K562 (cell line): ENCODE measurements around the gene B4GALT7. TPM values are rescaled to one million over a fixed set of nuclear protein-coding genes. Genes with fewer than 3 reads are reported as not detected.

Source experiments
- BRD4 ChIP-seq: fragments of 200-600 bp; sonication (generic); IDR thresholded peaks from 2 replicates; pipeline ENCODE4 v1.6.1; 2017; ENCODE audit warnings: inconsistent platforms
- DDX20 ChIP-seq: fragments of 450-650 bp; IDR thresholded peaks from 2 replicates; pipeline ENCODE4 v1.6.1; 2016; ENCODE audit warnings: missing genetic modification characterization, low read depth, mild to moderate bottlenecking, missing compliant biosample characterization, moderate library complexity
- FOXP1 ChIP-seq: sonication (generic); formaldehyde crosslinking; IDR thresholded peaks from 2 replicates; pipeline ENCODE4 v1.8.0; 2022; ENCODE audit warnings: mild to moderate bottlenecking, missing genetic modification reagents
- KLF10 ChIP-seq: fragments of 250-450 bp; sonication (Bioruptor Pico); IDR thresholded peaks from 2 replicates; pipeline ENCODE4 v1.6.1; 2021; ENCODE audit warnings: matching md5 sums
- MYC ChIP-seq, 2 experiments: fragments of 250-450 bp in 1 of 2; sonication (Bioruptor Pico) in 1 of 2; IDR thresholded peaks; 2 replicates each; pipeline versions ENCODE4 v1.5.1 to v1.6.1; 2012 to 2021; ENCODE audit warnings: low read depth in 2 of 2, borderline replicate concordance in 1 of 2, improper control_type of control experiment in 1 of 2, low read length in 1 of 2, mild to moderate bottlenecking in 1 of 2, moderate library complexity in 1 of 2
- MYNN ChIP-seq, 2 experiments: sonication (generic); formaldehyde crosslinking in 1 of 2; IDR thresholded peaks; 2 replicates each; pipeline versions ENCODE4 v1.5.0 to v1.6.1; 2016 to 2020; ENCODE audit warnings: antibody characterized with exemption in 1 of 2, missing genetic modification reagents in 1 of 2
- POLR2A ChIP-seq: fragments of 450-650 bp; conservative IDR thresholded peaks from 2 replicates; pipeline ENCODE4 v1.6.1; 2016
- PTRF ChIP-seq: fragments of 450-650 bp; IDR thresholded peaks from 2 replicates; pipeline ENCODE4 v1.6.1; 2016; ENCODE audit warnings: mild to moderate bottlenecking, missing genetic modification characterization, missing compliant biosample characterization
- TEAD1 ChIP-seq, 2 experiments: fragments of 450-650 bp in 1 of 2; sonication (generic) in 1 of 2; formaldehyde crosslinking; IDR thresholded peaks; 2 replicates each; pipeline versions ENCODE4 v1.4.0 to v1.8.0; 2020 to 2022; ENCODE audit warnings: mild to moderate bottlenecking in 2 of 2, missing genetic modification reagents in 1 of 2
- ZKSCAN1 ChIP-seq: fragments of 150-350 bp; IDR thresholded peaks from 2 replicates; pipeline ENCODE4 v1.6.1; 2016; ENCODE audit warnings: low read depth, low read length
- ZNF253 ChIP-seq: fragments of 250-450 bp; sonication (Bioruptor Pico); conservative IDR thresholded peaks from 2 replicates; pipeline ENCODE4 v1.6.1; 2021; ENCODE audit warnings: mild to moderate bottlenecking
- polyA plus RNA-seq, 8 experiments: library from polyadenylated mRNA; depleted of rRNA in 4 of 8; stranded (reverse) in 5 of 8; unstranded in 3 of 8; fragments of >200 nt; fragmentation: Nextera tagmentation in 2 of 8; fragmentation: Illumina TruSeq in 1 of 8; extraction: Ambion mirVana in 2 of 8; extraction: Trizol in 1 of 8; gene quantifications; 2 replicates each; pipeline versions ENCODE4 v1.2.1 to v1.2.3, GENCODE V29; 2011 to 2014; ENCODE audit warnings: inconsistent platforms in 1 of 8, missing spikeins in 1 of 8
- total RNA-seq, 7 experiments: library from RNA; depleted of rRNA in 6 of 7; stranded (reverse); fragments of >200 nt in 6 of 7; fragmentation: Illumina TruSeq in 2 of 7; extraction: Trizol in 2 of 7; gene quantifications; 2 replicates each; pipeline versions ENCODE4 v1.2.1 to v1.2.3, GENCODE V29; 2011 to 2021; ENCODE audit warnings: low replicate concordance in 1 of 7
- TF ChIP-seq, protein P1 (sequence below), 2 experiments: fragments of 450-650 bp; formaldehyde crosslinking in 1 of 2; IDR thresholded peaks; 2 replicates each; pipeline versions ENCODE4 v1.4.0 to v1.6.1; 2014 to 2020; ENCODE audit warnings: mild to moderate bottlenecking in 2 of 2, borderline replicate concordance in 1 of 2, low read depth in 1 of 2
- TF ChIP-seq, protein P2 (sequence below), 2 experiments: fragments of 450-650 bp; conservative IDR thresholded peaks; 2 replicates each; pipeline ENCODE4 v1.6.1; 2017; ENCODE audit warnings: mild to moderate bottlenecking in 2 of 2, moderate library complexity in 2 of 2

The B4GALT7 gene
- total and polyA plus RNA-seq, 9 of the 15 experiments (the other 6 are each of a cell fraction or from before 2014, with no cell fraction given), result 0.34 to 17.7 (median 9.1) TPM

DNA sequence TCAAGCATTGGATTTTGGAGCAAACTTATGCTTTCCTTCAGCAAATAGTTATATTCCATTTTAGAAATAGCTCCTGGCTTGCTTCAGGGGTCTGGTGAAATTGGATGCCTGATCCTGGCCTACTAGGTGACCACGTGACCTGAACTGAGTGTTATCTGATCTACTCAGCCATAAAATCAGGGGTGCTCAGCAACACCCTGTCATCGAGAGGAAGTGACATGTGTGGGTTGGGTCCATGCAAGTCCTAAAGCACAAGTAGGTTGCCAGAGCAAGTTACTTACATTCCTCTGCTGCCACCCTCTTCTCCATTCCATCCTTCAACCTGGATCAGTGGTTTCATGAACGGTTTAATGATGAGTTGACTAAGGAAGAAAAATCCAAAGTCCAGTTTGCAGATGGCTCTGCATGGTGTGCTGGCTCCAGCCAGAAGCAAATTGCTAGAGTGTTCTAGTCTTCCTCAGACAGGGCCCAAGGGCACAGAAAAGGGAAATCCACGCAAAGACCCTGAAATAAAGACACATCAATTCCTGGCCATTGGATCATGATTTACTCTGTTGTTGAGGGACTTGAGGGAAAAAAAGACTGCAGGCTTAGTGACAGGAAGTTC is 42.8 kb upstream of the B4GALT7 start (continued):
- TF ChIP-seq, protein P1, sequence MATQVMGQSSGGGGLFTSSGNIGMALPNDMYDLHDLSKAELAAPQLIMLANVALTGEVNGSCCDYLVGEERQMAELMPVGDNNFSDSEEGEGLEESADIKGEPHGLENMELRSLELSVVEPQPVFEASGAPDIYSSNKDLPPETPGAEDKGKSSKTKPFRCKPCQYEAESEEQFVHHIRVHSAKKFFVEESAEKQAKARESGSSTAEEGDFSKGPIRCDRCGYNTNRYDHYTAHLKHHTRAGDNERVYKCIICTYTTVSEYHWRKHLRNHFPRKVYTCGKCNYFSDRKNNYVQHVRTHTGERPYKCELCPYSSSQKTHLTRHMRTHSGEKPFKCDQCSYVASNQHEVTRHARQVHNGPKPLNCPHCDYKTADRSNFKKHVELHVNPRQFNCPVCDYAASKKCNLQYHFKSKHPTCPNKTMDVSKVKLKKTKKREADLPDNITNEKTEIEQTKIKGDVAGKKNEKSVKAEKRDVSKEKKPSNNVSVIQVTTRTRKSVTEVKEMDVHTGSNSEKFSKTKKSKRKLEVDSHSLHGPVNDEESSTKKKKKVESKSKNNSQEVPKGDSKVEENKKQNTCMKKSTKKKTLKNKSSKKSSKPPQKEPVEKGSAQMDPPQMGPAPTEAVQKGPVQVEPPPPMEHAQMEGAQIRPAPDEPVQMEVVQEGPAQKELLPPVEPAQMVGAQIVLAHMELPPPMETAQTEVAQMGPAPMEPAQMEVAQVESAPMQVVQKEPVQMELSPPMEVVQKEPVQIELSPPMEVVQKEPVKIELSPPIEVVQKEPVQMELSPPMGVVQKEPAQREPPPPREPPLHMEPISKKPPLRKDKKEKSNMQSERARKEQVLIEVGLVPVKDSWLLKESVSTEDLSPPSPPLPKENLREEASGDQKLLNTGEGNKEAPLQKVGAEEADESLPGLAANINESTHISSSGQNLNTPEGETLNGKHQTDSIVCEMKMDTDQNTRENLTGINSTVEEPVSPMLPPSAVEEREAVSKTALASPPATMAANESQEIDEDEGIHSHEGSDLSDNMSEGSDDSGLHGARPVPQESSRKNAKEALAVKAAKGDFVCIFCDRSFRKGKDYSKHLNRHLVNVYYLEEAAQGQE (IDR thresholded peaks at IDR 0.05; ENCODE audit: borderline replicate concordance), result peak; percentile 79
- TF ChIP-seq, protein P1 (CRISPR knock-in tag; IDR thresholded peaks at IDR 0.05; ENCODE audit: low read depth), result no peak
- TF ChIP-seq ZKSCAN1 (0 out of 2 replicates have a peak, but pooled peaks have one; percentile 40), KLF10 (no peak), PTRF (no peak), BRD4 (no peak), MYNN (IDR thresholded peaks at IDR 0.05) (no peak), MYNN (CRISPR knock-in tag; IDR thresholded peaks at IDR 0.05) (no peak), MYC (IDR thresholded peaks at IDR 0.05; ENCODE audit: low read depth, low read length) (peak; percentile 50), MYC (CRISPR knock-in tag; IDR thresholded peaks at IDR 0.05; ENCODE audit: borderline replicate concordance, low read depth) (0 out of 2 replicates have a peak, but pooled peaks have one; percentile 23), DDX20 (tag) (0 out of 2 replicates have a peak, but pooled peaks have one; percentile 28), POLR2A (peak; percentile 50; the same call in 1 of the 2 replicates), ZNF253 (CRISPR knock-in tag) (no peak), FOXP1 (no peak), TEAD1 (CRISPR knock-in tag; IDR thresholded peaks at IDR 0.05) (0 out of 4 replicates have a peak, but pooled peaks of 1 of the 2 experiments have one; percentile 58)
- TF ChIP-seq, protein P2, sequence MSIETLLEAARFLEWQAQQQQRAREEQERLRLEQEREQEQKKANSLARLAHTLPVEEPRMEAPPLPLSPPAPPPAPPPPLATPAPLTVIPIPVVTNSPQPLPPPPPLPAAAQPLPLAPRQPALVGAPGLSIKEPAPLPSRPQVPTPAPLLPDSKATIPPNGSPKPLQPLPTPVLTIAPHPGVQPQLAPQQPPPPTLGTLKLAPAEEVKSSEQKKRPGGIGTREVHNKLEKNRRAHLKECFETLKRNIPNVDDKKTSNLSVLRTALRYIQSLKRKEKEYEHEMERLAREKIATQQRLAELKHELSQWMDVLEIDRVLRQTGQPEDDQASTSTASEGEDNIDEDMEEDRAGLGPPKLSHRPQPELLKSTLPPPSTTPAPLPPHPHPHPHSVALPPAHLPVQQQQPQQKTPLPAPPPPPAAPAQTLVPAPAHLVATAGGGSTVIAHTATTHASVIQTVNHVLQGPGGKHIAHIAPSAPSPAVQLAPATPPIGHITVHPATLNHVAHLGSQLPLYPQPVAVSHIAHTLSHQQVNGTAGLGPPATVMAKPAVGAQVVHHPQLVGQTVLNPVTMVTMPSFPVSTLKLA (conservative IDR thresholded peaks at IDR 0.05), result peak in 1 of 2 experiments; percentile 70; a peak in 2 of 4 replicates
